Measurements from ENCODE around the gene EMILIN2.

Gene EMILIN2

DNA sequence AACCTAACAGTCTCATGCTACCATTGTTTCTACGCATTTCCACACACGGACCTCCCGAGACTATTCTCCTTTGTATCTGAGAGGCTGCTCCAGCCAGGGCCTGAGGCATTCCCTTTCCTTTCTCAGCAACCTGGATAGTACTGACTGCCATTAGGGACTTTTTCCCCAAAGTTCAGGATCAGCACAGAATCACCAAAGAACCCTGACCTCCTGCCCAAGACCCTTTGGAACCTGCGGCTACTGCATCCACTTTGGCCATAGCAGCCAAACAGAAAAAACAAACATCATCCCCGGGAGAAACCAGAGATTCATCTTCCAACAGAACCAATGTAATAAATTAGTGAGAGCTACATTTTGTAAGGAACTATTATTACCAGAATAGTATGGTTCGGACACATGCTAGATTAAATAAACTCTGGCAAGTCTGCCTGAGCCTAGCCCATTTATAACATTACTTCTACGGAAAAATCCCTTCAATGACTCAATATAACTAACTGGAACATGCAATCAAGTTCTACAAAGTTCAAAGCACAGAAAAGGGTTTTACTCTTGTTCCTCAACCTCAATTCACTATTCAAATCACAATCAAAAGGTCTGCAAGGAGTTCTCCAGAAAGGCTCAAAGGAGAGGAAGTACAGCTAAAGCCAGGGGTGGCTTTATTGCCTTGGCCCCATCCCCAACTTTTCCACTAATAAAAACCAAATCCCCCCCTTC, 114.3 kb downstream of the EMILIN2 start:
- DNase-seq = no peak

DNA sequence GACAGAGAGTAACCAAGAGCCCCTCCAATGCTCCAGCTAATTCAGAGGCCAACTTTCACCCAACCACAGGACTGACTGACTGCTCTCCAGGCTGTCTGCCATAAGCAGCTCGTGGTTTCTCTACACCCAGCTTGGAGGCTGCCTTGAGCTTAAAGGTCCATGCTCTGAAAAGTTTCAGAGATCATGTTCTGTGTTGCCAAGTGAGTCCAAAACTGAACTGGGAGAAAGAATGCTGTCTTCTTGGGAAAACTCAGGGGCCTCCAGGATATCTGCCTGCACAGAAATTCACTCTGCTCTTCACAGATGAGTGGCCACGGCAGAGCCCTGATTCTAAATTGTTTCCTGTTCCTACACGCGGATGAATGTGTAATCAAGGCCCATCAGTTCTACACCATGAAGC, 115.0 kb downstream of the EMILIN2 start:
- peak; percentile 55 for DNase-seq

- DNase-seq = peak; percentile 69
These were observed 116.2 kb downstream of the EMILIN2 start for GRCh38 chr18:2963048-2963447.

DNA sequence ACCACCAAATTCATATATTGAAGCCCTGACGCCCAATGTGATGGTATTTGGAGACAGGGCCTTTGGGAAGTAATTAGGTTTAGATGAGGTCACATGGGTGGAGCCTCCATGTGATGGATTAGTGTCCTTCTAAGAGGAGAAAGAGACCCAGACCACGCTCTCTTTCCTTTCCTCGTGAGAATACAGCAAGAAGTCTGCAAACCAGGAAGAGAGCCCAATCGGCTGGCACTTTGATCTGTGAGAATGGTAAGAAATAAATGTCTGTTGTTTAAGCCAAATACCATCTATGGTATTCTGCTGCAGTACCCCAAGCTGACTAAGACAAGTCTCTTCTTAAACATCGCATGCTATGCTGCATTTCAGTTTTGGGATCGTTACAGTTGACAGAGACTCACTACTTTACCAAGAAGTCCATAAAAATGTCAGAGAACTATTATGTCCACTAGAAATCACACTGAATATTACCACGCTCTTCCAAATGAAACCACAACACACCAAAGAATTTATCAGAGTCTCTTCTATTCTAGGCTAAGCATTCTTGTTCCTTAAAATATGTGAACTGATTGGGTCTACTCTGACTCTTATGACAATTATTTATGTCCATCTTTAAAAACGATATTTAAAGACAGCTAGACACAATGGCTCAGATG, 117.7 kb downstream of the EMILIN2 start:
- DNase-seq = peak; percentile 46
